Endothelial cell of umbilical vein (primary cell): ENCODE results near the gene CCR3.

Source experiments
- CTCF ChIP-seq, 2 donors: IDR thresholded peaks; 1 replicate in 1 of 2; 2 replicates in 1 of 2; pipeline ENCODE4 v1.5.1; 2011; ENCODE audit warnings: low read length in 2 of 2, mild to moderate bottlenecking in 2 of 2, moderate library complexity in 2 of 2, control low read depth in 1 of 2, inconsistent platforms in 1 of 2, low read depth in 1 of 2; ENCODE audit not compliant: insufficient read depth in 1 of 2; ENCODE audit errors: extremely low read depth in 1 of 2
- EZH2 ChIP-seq: IDR thresholded peaks from 2 replicates; pipeline ENCODE4 v1.6.1; 2012; ENCODE audit warnings: borderline replicate concordance, low read depth, mild to moderate bottlenecking, moderate library complexity, low read length, inconsistent platforms; ENCODE audit not compliant: severe bottlenecking
- FOS ChIP-seq: IDR thresholded peaks from 2 replicates; pipeline ENCODE4 v1.6.1; 2011; ENCODE audit warnings: mild to moderate bottlenecking, low read length, moderate library complexity, borderline replicate concordance; ENCODE audit not compliant: insufficient read depth
- GATA2 ChIP-seq: IDR thresholded peaks from 2 replicates; pipeline ENCODE4 v1.7.0; 2011; ENCODE audit warnings: low read depth, mild to moderate bottlenecking, moderate library complexity, mixed read lengths, low read length; ENCODE audit not compliant: insufficient read length, insufficient read depth
- JUN ChIP-seq: IDR thresholded peaks from 2 replicates; pipeline ENCODE4 v1.6.1; 2011; ENCODE audit warnings: borderline replicate concordance, low read depth; ENCODE audit not compliant: insufficient read length, insufficient read depth
- POLR2A ChIP-seq: IDR thresholded peaks from 2 replicates; pipeline ENCODE4 v1.6.1; 2012; ENCODE audit warnings: low read depth, mild to moderate bottlenecking, control low read depth, low read length
- POLR2AphosphoS5 ChIP-seq: IDR thresholded peaks from 2 replicates; pipeline ENCODE4 v1.6.1; 2012; ENCODE audit warnings: low read depth, mild to moderate bottlenecking, control low read depth, low read length, moderate library complexity; ENCODE audit not compliant: insufficient read depth
- TF ChIP-seq, protein P1 (sequence below): IDR thresholded peaks from 2 replicates; pipeline ENCODE4 v1.6.1; 2011; ENCODE audit not compliant: insufficient read depth, insufficient read length

DNA sequence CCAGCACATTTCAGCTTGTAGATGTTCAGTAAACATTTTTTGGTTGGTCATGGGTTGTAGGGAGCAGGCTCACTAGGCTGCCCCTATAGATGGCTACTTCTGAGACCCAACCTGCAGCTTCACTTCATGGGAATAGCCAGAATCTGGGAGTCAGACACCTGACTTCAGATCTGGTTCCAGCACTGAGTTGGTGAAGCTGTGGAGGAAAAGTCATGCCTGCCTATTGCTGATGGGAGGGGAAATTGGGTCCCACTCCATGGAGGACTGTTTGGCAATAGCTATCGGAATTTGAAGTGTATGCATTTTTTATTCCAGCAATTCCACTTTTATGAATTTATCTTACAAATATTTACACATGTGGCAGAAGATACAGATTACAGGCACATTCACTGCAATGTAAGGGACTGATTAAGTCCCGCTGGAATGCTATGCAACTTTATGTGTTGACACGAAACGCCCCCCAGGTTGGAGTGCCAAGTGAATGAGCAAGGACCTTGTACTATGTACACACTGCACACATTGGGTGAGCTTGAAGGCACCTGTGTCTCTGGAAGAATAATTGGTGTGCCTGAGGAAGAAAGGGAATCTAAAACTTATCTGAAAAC lies 26.3 kb upstream of the CCR3 start:
- TF ChIP-seq CTCF (IDR thresholded peaks at IDR 0.05; ENCODE audit: extremely low read depth in 1 of 2, insufficient read depth in 1 of 2, low read depth in 1 of 2, low read length in 2 of 2) (no peak), POLR2AphosphoS5 (no peak), POLR2A (no peak), EZH2 (no peak), FOS (no peak), JUN (no peak), GATA2 (no peak)
- TF ChIP-seq, protein P1, sequence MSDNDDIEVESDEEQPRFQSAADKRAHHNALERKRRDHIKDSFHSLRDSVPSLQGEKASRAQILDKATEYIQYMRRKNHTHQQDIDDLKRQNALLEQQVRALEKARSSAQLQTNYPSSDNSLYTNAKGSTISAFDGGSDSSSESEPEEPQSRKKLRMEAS, result no peak
